ENCODE measurements around the gene LVRN.

LVRN gene

GRCh38 chr5:115978779-115979178 is 16.5 kb downstream of the LVRN start:
- DNase-seq, result no peak
- no peaks in the 10 kb centered on the region for H3K36me3 ChIP-seq (replicated peaks)
- in situ Hi-C loops (cut with HindIII; ENCODE audit: low pct_ligation_motif_present, low sequenced_read_pairs), result no loop called here

GRCh38 chr5:115979201-115980041 is 17.1 kb downstream of the LVRN start:
- in situ Hi-C loops (cut with HindIII; ENCODE audit: low pct_ligation_motif_present, low sequenced_read_pairs), result no loop called here
- no peaks in the 10 kb centered on the region for H3K27me3 ChIP-seq (replicated peaks)
- no peak for DNase-seq
- H3K36me3 ChIP-seq (replicated peaks), result no peaks in the 10 kb centered on the region
- no peak for TF ChIP-seq CTCF (IDR thresholded peaks at IDR 0.05; ENCODE audit: low read depth, low read length, missing control alignments)
- H3K27ac ChIP-seq, result no peak overlapping the region
- no peak overlapping the region for H3K4me3 ChIP-seq (ENCODE audit: low read depth, low read length)

More at GRCh38 chr5:115978779-115979178, 16.5 kb downstream of the LVRN start:
- H3K4me3 ChIP-seq (ENCODE audit: low read depth, low read length), result no peak overlapping the region
- no peaks in the 10 kb centered on the region for H3K27me3 ChIP-seq (replicated peaks)
- TF ChIP-seq CTCF (IDR thresholded peaks at IDR 0.05; ENCODE audit: low read depth, low read length, missing control alignments), result no peak
- peak overlapping the region; percentile 54 for H3K27ac ChIP-seq

GRCh38 chr5:115983519-115983918 is 21.2 kb downstream of the LVRN start:
- Histone ChIP-seq H3K4me3 (ENCODE audit: low read depth, low read length) (no peak overlapping the region), H3K27me3 (replicated peaks) (no peaks in the 10 kb centered on the region), H3K27ac (no peak overlapping the region), H3K36me3 (replicated peaks) (no peaks in the 10 kb centered on the region)
- no peak for TF ChIP-seq CTCF (IDR thresholded peaks at IDR 0.05; ENCODE audit: low read depth, low read length, missing control alignments)
- in situ Hi-C loops (cut with HindIII; ENCODE audit: low pct_ligation_motif_present, low sequenced_read_pairs), result no loop called here
- no peak for DNase-seq

- TF ChIP-seq CTCF (IDR thresholded peaks at IDR 0.05; ENCODE audit: low read depth, low read length, missing control alignments), result no peak
- Histone ChIP-seq H3K27me3 (replicated peaks) (no peaks in the 10 kb centered on the region), H3K27ac (no peak overlapping the region), H3K36me3 (replicated peaks) (no peaks in the 10 kb centered on the region), H3K4me3 (ENCODE audit: low read depth, low read length) (no peak overlapping the region)
- DNase-seq, result no peak
- in situ Hi-C loops (cut with HindIII; ENCODE audit: low pct_ligation_motif_present, low sequenced_read_pairs), result no loop called here
These were observed 23.8 kb downstream of the LVRN start for GRCh38 chr5:115985802-115986757.

- in situ Hi-C loops (cut with HindIII; ENCODE audit: low pct_ligation_motif_present, low sequenced_read_pairs), result no loop called here
- H3K4me3 ChIP-seq (ENCODE audit: low read depth, low read length), result no peak overlapping the region
These were observed 25.7 kb downstream of the LVRN start for GRCh38 chr5:115988002-115988401.

More at GRCh38 chr5:115988002-115988401, 25.7 kb downstream of the LVRN start:
- H3K27me3 ChIP-seq (replicated peaks), result no peaks in the 10 kb centered on the region
- no peaks in the 10 kb centered on the region for H3K36me3 ChIP-seq (replicated peaks)
- no peak overlapping the region for H3K27ac ChIP-seq
- no peak for TF ChIP-seq CTCF (IDR thresholded peaks at IDR 0.05; ENCODE audit: low read depth, low read length, missing control alignments)
- DNase-seq, result no peak

All from brain microvascular endothelial cell (primary cell).